ENCODE measurements around the gene SRPK2.

- TF ChIP-seq ZNF24 (tag by site-specific recombination; IDR thresholded peaks at IDR 0.05) (no peak), ZNF23 (tag by site-specific recombination; IDR thresholded peaks at IDR 0.05; ENCODE audit: borderline replicate concordance) (no peak), ZNF157 (tag by site-specific recombination; IDR thresholded peaks at IDR 0.05) (no peak), CTCF (tag by site-specific recombination; IDR thresholded peaks at IDR 0.05) (no peak), MZF1 (tag by site-specific recombination; IDR thresholded peaks at IDR 0.05; ENCODE audit: borderline replicate concordance) (no peak), ZSCAN4 (tag by site-specific recombination; IDR thresholded peaks at IDR 0.05) (no peak), MYNN (tag by site-specific recombination; IDR thresholded peaks at IDR 0.05; ENCODE audit: borderline replicate concordance) (no peak), ZNF274 (IDR thresholded peaks at IDR 0.05; ENCODE audit: low read length) (no peak), ZNF274 (tag by site-specific recombination; IDR thresholded peaks at IDR 0.05; ENCODE audit: borderline replicate concordance) (no peak), YY1 (tag by site-specific recombination; IDR thresholded peaks at IDR 0.05) (no peak), REST (tag by site-specific recombination; IDR thresholded peaks at IDR 0.05) (no peak), SALL2 (tag by site-specific recombination; IDR thresholded peaks at IDR 0.05; ENCODE audit: borderline replicate concordance) (no peak), ZNF549 (tag by site-specific recombination; IDR thresholded peaks at IDR 0.05) (no peak), ZNF768 (tag by site-specific recombination; IDR thresholded peaks at IDR 0.05) (no peak)
These were observed 10.8 kb downstream of the SRPK2 start for GRCh38 chr7:105377903-105378302.

Measured in HEK293 (cell line).